ENCODE data around the gene HDAC1.

- TF ChIP-seq CTCF (conservative IDR thresholded peaks at IDR 0.05 in 1 of 2, IDR thresholded peaks at IDR 0.05 in 1 of 2; ENCODE audit: low read depth in 1 of 2, low read length in 2 of 2) (no peak), EZH2 (IDR thresholded peaks at IDR 0.05; ENCODE audit: low read length, missing control alignments) (no peak)
These were observed 15.7 kb upstream of the HDAC1 start for GRCh38 chr1:32276032-32276782.

Measured in fibroblast of lung (primary cell).